GM21528 (cell line): ENCODE data around the gene PRSS1.

Experiments used
- ATAC-seq: cut with Tn5 transposase; IDR thresholded peaks from one replicate; pipeline ENCODE4 v1.9.1; 2021; ENCODE audit warnings: mild to moderate bottlenecking, moderate library complexity; ENCODE audit not compliant: unreplicated experiment, low FRiP score

Gene PRSS1

DNA sequence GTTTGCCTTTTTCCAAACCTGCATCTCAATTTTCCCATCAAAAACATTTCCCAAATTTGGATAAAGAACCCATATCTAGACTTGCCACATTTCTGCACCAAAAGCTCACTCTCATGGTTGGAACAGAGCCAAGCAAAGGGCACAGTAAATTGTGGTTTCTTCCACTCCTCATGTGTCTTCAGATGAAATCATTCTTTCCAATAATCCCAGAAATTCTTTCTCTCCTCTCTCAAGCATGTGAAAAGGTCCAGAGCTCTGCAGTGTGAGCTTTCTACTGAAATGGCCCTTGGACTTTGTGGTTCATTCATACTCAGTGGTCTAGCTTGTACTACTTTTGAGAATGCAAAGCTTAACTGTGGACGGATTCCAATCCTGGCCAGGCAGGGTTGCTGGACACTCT lies 41.3 kb downstream of the PRSS1 start:
- ATAC-seq: no peak

DNA sequence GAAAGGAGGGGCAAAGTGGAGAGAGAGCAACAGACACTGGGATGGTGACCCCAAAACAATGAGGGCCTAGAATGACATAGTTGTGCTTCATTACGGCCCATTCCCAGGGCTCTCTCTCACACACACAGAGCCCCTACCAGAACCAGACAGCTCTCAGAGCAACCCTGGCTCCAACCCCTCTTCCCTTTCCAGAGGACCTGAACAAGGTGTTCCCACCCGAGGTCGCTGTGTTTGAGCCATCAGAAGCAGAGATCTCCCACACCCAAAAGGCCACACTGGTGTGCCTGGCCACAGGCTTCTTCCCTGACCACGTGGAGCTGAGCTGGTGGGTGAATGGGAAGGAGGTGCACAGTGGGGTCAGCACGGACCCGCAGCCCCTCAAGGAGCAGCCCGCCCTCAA lies 42.2 kb downstream of the PRSS1 start:
- ATAC-seq: no peak

DNA sequence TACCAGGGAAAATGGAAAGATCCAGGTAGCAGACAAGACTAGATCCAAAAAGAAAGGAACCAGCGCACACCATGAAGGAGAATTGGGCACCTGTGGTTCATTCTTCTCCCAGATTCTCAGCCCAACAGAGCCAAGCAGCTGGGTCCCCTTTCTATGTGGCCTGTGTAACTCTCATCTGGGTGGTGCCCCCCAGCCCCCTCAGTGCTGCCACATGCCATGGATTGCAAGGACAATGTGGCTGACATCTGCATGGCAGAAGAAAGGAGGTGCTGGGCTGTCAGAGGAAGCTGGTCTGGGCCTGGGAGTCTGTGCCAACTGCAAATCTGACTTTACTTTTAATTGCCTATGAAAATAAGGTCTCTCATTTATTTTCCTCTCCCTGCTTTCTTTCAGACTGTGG lies 42.9 kb downstream of the PRSS1 start:
- ATAC-seq: no peak

DNA sequence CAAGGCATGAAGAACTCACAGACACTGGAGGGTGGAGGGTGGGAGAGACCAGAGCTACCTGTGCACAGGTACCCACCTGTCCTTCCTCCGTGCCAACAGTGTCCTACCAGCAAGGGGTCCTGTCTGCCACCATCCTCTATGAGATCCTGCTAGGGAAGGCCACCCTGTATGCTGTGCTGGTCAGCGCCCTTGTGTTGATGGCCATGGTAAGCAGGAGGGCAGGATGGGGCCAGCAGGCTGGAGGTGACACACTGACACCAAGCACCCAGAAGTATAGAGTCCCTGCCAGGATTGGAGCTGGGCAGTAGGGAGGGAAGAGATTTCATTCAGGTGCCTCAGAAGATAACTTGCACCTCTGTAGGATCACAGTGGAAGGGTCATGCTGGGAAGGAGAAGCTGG lies 43.3 kb downstream of the PRSS1 start:
- no peak for ATAC-seq

DNA sequence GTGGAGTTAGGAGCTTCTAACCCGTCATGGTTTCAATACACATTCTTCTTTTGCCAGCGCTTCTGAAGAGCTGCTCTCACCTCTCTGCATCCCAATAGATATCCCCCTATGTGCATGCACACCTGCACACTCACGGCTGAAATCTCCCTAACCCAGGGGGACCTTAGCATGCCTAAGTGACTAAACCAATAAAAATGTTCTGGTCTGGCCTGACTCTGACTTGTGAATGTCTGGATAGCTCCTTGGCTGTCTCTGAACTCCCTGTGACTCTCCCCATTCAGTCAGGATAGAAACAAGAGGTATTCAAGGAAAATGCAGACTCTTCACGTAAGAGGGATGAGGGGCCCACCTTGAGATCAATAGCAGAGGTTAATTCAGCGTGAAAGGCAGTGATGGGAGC lies 43.9 kb downstream of the PRSS1 start:
- ATAC-seq: no peak

DNA sequence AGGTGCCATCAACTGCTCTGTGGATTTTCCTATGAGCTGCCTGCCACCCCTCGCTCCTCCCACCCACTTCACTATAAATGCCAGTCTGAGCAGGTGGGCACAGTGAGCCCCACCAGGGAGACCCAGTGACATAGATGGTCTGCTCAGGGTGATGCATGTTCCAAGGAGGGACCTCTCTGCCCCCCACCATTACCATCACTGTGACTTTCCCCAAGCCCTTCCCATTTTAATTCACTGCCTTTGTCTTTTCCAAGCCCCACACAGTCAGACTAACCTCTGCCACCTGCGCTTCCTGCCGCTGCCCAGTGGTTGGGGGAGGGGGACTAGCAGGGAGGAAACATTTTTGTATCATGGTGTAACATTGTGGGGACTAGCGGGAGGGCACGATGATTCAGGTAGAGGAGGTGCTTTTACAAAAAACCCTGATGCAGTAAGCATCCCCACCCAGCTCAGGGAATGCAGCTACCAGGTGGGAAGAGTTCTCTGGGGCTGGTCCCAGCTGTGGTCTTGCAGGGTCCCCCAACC lies 46.1 kb downstream of the PRSS1 start:
- no peak for ATAC-seq

DNA sequence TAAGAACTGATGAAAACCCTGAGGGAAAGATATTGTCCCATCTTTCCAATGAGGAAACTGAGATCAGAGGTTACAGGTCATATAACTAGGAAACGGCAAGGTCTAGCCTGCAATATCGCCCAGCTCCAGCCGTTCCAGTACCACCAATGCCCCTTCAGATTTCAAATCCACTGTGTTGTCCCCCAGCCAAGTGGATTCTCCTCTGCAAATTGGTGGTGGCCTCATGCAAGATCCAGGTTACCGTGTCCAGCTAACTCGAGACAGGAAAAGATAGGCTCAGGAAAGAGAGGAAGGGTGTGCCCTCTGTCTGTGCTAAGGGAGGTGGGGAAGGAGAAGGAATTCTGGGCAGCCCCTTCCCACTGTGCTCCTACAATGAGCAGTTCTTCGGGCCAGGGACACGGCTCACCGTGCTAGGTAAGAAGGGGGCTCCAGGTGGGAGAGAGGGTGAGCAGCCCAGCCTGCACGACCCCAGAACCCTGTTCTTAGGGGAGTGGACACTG lies 46.8 kb downstream of the PRSS1 start:
- ATAC-seq: no peak

DNA sequence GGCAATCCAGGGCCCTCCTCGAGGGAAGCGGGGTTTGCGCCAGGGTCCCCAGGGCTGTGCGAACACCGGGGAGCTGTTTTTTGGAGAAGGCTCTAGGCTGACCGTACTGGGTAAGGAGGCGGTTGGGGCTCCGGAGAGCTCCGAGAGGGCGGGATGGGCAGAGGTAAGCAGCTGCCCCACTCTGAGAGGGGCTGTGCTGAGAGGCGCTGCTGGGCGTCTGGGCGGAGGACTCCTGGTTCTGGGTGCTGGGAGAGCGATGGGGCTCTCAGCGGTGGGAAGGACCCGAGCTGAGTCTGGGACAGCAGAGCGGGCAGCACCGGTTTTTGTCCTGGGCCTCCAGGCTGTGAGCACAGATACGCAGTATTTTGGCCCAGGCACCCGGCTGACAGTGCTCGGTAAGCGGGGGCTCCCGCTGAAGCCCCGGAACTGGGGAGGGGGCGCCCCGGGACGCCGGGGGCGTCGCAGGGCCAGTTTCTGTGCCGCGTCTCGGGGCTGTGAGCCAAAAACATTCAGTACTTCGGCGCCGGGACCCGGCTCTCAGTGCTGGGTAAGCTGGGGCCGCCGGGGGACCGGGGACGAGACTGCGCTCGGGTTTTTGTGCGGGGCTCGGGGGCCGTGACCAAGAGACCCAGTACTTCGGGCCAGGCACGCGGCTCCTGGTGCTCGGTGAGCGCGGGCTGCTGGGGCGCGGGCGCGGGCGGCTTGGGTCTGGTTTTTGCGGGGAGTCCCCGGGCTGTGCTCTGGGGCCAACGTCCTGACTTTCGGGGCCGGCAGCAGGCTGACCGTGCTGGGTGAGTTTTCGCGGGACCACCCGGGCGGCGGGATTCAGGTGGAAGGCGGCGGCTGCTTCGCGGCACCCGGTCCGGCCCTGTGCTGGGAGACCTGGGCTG lies 47.5 kb downstream of the PRSS1 start:
- ATAC-seq: peak; percentile 45

DNA sequence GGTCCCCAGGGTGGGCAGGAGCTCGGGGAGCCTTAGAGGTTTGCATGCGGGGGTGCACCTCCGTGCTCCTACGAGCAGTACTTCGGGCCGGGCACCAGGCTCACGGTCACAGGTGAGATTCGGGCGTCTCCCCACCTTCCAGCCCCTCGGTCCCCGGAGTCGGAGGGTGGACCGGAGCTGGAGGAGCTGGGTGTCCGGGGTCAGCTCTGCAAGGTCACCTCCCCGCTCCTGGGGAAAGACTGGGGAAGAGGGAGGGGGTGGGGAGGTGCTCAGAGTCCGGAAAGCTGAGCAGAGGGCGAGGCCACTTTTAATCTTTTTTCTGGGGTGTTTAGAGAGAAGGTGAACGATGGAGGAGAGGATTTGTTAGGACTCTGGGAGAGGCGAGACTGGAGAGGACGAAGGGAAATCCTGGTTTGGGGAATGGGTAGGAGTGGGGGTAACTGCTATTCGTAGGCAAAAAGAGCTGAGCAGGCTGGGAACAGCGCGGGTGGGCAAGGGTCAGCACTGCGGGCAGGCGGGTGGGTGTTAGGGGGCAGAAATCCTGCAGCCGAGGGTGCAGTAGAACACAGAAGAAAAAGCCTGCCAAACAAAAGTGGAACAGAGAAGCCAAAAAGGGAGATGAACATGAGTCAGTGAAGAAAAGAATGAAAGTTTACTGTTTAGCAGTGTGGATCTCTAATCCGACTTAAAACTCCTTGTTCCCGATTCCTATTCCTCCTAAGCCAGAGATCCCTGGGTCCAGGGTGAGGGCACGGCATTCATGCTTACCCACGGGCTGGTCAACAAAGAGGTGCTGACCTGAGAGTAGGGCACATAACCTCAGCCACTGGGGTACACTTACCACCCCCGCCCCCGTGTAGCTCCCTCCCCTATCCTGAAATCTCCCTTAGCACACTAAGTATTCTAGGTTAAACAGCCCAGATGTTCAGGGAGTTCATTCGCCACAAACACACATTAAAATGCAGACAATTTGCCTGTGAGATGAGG lies 48.4 kb downstream of the PRSS1 start:
- peak; percentile 37 for ATAC-seq

DNA sequence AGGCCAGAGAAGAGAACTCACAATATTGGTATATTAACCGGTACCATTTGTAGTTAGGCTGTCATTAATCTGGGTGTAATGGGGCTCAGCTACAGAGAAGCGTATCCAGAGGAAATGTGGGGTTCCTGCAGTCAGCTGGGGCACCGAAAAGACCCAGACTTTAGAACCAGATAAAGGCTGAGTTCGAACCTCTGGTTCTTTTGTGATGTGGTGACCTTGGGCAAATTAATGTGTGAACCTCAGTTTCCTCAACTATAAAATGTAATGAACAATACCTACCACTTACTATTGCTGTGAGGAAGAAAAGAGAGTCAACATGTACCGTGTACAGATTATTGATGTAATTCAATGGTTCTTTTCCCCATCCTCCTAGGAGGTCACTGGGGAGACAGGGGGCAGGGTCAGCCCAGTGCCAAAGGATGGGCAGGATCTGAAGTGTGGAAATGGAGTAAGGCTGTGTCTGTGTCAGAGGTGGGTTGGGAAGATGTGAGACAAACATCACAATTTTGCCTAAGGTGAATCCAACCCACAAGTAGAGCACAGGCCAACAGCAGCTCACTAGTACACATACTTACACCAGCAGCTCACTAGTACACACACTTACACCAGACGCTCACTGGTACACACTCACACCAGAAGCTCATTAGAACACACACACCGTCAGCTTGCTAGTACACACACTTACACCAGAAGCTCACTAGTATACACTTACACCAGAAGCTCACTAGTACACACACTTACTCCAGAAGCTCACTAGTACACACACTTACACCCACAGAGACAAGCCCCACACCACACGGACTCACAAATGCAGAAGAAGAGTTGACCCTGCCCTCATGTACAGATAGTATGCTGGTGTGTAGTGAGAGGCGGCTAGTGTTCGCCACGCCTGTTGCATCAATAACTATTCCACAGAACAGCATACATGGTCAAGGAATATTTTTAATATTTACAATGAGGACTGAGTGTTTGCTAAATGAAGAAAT lies 49.5 kb downstream of the PRSS1 start:
- ATAC-seq: no peak

DNA sequence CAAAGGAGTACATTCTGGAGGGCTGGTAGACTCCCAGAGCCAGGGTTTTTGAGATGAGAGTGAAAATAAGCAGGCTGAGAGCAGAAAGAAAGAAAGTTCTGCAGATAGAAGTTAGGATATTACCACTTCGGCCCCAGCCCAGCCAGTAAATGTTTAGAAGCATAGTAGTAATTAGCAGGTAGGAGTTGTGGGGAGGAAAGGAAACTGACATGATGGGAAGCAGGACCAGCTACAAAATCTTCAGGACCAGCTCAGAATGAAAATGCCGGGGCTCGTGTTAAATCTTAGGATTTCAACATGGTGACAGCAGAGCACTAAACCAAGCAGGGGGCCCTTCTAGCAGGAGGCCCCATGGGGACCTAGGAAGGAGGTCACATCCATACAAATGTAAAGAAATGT lies 50.2 kb downstream of the PRSS1 start:
- ATAC-seq: no peak

DNA sequence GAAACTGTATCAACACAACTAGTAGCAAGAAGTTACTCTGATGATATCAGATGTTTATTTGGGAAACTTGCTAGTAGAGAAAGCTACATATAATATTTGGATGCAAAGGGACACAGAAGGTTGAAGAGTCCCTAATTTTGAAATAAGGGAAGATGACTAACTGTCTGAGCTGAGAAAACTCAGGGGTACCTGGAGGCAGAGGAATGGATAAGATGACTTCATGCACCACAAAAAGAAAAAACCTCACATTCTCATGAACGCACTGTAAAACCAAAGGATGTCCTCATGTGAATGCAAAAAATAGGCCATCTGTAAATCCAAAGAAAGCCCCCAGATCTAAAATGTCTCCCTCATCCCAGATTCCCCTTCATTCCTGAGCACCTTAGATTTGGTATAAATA lies 50.8 kb downstream of the PRSS1 start:
- ATAC-seq: no peak

DNA sequence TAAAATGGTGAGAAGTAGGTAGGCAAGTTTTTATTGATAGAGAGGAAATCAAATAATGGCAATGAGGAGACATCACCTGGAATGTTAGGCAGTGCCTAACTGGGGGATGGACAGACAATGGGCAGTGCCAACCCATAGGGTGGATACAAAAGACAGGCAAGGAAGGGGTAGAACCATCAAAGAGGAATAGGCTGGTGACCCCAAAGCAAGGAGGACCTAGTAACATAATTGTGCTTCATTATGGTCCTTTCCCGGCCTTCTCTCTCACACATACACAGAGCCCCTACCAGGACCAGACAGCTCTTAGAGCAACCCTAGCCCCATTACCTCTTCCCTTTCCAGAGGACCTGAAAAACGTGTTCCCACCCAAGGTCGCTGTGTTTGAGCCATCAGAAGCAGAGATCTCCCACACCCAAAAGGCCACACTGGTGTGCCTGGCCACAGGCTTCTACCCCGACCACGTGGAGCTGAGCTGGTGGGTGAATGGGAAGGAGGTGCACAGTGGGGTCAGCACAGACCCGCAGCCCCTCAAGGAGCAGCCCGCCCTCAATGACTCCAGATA lies 51.5 kb downstream of the PRSS1 start:
- no peak for ATAC-seq

DNA sequence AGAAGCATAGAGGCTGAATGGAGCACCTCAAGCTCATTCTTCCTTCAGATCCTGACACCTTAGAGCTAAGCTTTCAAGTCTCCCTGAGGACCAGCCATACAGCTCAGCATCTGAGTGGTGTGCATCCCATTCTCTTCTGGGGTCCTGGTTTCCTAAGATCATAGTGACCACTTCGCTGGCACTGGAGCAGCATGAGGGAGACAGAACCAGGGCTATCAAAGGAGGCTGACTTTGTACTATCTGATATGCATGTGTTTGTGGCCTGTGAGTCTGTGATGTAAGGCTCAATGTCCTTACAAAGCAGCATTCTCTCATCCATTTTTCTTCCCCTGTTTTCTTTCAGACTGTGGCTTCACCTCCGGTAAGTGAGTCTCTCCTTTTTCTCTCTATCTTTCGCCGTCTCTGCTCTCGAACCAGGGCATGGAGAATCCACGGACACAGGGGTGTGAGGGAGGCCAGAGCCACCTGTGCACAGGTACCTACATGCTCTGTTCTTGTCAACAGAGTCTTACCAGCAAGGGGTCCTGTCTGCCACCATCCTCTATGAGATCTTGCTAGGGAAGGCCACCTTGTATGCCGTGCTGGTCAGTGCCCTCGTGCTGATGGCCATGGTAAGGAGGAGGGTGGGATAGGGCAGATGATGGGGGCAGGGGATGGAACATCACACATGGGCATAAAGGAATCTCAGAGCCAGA lies 52.5 kb downstream of the PRSS1 start:
- ATAC-seq: no peak

DNA sequence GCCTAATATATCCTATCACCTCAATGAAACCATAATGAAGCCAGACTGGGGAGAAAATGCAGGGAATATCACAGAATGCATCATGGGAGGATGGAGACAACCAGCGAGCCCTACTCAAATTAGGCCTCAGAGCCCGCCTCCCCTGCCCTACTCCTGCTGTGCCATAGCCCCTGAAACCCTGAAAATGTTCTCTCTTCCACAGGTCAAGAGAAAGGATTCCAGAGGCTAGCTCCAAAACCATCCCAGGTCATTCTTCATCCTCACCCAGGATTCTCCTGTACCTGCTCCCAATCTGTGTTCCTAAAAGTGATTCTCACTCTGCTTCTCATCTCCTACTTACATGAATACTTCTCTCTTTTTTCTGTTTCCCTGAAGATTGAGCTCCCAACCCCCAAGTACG lies 53.0 kb downstream of the PRSS1 start:
- no peak for ATAC-seq
